Activated CD8-positive, alpha-beta memory T cell treated with anti-CD3 and anti-CD28 coated beads, Interleukin-2, amount 50 U/mL, for 1 hour (primary cell): ENCODE data around the gene DYNLRB1.
"Not testable (repeated sequence)": the region's sequence is repeated elsewhere in the genome, so short reads cannot be mapped to it uniquely, and the experiment has no call there.

Experiments used
- DNase-seq: peaks from one replicate; pipeline ENCODE4 v3.0.0-alpha.2; 2020; ENCODE audit errors: extremely low read depth

Gene DYNLRB1

DNA sequence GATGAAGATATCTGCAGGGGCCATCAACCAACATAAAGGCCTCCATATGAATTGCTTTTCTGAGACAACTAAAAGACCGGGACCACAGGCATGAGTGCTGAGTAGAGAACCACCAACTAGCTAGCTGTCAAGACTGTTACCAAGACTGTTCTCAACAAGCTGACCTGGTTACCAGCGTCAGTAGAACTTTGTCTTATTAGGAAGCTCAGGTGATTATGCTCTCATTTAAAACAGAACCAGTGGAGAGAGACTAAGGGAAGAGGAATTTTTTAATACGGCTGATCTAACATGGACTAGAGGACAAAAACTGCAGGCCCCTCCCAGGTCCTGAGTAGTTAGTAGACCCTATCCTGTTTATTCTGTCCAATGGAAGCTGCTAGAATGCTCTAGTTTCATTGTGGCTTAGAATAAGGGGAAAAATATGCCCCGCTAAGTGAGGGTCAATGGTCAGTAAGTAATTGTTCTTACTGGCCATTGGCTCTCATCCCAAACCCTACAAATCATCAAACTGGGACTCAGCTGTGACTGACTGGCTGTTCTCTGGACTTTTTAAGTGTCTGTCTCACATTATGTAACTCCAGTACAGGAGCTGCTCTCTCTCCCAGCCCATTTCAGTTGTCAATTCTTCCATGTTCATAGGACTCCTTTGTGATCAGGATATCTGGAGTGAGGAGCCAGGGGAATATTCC is 3.8 kb upstream of the DYNLRB1 start:
- no peak for DNase-seq

DNA sequence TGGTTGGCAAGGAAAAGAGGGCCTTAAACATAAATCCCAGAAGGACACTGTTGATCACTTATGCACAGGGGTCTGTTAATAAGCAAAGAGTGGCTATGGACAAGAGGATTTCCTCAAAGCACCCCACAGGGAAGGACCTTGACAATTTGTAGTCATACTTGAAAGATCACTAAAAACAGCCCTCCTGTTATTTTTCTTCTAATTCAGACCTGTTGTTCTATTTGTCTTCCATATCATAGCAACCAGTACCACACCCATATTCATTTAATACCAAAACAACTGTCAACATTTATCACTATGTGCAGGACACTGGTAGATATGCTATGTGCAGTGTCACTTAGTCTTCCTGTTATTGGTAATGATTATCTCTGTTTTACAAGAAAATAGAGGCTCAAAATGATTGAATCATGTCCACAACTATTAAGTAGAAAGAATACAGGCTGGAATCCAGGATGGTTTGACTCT is 3.2 kb upstream of the DYNLRB1 start:
- no peak for DNase-seq

DNA sequence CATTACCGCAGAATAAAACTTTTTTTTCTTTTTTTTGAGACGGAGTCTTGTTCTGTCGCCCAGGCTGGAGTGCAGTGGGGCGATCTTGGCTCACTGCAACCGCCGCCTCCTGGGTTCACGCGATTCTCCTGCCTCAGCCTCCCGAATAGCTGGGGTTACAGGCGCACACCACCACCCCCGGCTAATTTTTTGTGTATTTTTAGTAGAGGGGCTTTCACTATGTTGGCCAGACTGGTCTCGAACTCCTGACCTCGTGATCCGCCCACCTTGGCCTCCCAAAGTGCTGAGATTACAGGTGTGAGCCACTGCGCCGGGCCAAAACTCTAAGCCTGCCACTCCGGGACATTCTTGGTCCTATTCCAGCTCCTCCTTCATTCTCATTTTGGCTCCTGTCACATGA is 2.2 kb upstream of the DYNLRB1 start:
- DNase-seq = not testable (repeated sequence)

DNA sequence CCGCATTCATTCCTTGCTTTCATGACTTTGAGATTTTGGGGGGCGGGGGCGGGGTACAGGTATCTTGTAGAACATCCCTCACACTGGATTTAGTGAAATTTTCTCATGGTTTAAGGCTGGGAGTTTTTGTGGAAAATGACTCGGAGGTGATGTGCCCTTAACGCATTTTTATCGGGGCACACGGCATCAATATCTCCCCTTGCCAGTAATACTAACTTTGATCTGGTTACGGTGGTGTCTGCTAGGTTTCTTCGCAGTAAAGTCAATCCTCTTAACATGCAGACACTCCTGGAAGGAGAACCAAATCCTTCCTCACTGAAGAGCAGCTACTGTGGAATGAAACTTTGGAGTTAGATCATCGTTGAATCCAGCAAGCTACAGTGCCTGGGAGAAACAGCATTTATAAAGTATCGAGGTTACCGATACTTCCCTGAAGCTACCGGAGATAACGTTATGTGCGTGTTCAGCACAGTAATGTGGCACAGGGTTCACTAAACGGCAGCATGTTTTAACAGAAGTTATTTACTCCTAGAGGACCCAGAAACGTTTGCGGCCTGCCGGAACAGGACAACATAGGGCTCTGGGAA is 1.2 kb upstream of the DYNLRB1 start:
- DNase-seq = no peak

DNA sequence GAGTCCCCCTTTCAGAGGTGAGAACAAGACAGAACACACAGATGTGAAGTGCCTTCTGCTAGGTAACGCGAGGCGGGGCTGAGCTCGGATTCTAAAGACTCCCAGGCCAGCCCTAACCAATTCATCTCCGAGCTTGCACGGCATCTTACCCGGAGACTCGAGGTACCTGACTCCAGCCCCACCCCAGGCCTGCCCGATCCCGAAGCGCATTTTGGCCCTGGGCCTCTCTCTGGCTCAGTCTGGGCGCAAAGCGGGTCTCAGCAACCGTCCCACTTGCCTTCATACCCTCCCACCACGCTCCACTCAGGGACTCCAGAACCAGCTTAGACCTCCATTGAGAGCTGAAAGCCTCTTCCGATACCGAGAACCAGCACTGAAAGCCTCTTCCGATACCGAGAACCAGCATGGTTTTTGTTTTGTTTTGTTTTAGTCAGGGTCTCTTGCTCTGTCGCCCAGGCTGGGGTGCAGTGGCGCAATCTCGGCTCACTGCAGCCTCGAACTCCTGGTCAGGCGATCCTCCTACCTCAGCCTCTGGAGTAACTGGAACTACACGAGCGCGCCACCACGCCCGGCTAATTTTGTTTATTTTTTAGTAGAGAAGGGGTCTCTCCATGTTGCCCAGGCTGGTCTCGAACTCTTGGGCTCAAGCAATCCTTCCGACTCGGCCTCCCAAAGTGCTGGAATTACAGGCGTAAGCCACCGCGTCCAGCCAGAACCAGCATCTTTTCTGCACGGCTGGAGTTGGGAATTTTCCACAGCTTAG is 557 bp upstream of the DYNLRB1 start:
- DNase-seq = peak; percentile 25

DNA sequence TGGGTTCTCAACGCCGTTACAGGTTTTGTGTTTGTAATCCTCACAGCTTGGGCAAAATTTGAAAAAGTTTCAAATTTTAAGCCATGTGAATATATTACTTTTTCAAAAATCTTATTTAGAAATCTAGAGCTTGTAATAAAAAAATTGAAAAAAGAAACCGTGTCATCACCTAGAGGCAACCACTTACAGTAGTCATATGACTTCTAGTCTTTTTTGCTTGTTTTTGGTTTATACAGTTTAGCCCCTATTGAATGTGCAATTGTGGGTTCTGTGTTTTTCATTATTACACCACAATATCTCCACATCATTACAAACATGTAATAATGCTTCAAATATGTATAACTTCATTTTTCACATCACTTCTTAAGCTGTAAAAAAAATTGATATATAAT is 888 bp downstream of the DYNLRB1 start:
- DNase-seq = no peak

DNA sequence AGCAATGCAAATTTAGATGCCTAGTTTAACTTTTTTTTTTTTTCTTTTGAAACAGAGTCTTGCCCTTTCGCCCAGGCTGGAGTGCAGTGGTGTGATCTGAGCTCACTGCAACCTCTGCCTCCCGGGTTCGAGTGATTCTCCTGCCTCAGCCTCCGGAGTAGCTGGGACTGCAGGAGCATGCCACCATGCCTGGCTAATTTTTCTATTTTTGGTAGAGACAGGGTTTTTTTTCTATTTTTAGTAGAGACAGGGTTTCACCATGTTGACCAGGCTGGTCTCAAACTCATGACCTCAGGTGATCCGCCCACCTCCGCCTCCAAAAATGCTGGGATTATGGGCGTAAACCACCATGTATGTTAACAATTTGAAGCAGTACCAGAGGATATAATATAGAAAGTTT is 2.6 kb downstream of the DYNLRB1 start:
- not testable (repeated sequence) for DNase-seq

DNA sequence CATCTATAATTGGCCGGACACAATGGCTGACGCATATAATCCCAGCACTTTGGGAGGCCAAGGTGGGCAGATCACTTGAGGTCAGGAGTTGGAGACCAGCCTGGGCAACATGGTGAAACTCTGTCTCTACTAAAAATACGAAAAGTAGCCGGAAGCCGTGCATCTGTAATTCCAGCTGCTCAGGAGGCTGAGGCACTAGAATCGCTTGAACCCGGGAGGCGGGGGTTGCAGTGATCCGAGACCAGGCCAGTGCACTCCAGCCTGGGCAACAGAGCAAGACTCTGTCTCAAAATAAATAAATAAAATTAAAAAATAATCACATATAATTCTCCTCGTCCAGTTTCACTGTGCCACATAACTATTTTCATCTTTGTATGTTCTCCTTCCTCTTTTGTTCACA is 3.6 kb downstream of the DYNLRB1 start:
- not testable (repeated sequence) for DNase-seq

DNA sequence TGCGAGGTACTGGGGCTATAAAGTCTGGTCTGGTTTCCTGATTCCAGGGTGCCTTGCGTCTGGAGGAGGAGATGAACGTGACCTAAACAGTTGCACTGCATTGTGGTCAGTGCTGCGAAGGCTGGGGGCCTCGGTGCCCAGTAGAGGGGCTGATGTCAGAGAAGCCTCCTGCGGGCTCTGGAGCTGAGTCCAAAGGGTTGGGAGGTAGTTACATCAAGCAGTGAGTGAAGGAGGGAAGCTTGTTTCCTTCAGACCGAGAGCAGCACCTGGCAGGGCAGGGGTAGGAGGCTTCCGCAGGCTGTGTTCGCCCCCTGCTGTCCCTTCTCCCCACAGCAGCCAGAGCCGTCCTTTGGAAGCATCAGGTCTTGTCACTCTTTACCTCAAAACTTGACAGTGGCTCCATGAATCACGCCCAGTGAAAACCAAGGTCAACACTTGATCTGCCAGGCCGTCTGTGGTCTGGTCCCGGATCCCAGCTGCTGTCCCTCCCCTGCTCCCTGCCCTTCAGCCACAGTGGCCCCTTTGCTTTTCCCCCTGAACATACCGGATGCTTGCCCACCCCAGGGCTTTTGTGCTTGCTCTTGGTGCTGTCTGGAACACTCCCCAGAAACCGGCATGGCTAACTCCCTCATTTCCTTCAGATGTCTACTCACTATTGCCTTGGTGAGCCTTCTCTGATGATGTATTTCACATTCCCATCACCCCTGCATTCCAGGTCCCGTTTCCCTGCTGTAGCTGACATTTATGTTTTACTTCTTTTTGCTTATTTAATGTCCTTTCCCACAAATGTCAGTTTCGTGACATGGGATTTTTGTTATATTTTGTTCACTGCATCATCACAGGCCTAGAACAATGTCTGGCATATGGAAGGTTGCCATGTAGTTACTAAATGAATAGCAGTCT is 7.0 kb downstream of the DYNLRB1 start:
- DNase-seq = no peak

DNA sequence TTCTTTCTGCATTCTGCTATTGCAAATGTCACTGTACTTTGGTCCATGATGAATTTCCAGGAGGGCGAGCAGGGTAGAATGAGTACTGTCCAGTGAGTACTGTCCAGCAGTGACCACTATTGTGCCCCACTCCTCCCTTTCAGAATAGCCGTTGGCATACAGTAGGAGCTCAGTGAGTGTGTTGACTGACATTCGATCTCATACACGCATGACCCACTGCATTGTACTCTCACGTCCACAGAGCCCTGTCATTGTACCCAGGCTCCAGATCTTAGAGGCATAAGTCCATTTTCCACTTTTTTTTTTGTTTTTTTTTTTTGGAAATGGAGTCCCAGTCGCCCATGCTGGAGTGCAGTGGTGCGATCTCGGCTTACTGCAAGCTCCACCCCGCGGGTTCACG is 8.2 kb downstream of the DYNLRB1 start:
- DNase-seq = no peak

DNA sequence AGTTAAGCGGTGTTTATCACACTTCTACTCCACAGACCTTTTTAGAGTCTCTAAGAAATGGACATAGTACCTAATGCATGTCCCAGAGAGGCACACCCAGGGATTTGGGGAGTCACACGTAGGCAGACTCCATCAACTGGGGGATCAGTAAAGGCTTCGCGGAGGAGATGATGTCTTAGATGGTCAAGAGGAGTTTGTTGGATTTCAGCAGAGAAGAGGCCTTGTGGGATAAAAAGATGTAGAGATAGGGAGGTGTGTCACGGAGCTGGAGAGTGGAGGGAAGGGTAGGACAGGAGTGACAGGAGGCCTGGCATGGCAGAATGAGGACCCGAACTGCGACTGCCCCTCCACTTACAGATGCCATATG is 9.1 kb downstream of the DYNLRB1 start:
- no peak for DNase-seq

DNA sequence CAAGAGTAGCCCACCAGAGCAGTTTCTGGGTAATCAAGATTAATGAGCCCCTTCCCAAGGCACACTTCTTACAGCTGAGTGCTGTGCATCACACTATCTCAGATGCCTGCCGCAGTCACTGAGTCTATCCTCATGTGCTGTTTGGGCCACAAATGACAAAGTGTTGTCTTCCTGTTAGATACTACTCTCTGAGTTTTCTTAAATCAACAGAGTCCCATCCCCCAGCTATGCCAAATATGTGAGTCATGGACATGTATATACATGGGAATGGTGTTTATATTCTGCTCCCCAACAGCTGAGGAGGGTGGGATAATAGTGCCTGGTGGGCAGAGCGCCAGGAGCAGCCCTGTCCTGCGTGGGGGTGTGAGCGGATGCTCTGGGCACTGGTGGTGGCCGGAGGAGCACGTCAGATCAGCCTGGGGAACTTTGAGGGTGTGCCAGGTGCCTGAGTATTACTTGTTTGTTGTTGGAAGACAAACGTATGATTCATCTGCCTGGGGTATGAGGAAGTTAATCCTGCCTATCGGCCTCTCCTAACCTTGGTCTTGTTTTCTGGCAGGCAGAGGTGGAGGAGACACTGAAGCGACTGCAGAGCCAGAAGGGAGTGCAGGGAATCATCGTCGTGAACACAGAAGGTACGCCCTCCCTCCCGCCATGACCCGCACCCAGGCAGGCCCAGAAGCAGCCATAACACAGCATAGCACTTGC is 9.6 kb downstream of the DYNLRB1 start:
- no peak for DNase-seq

DNA sequence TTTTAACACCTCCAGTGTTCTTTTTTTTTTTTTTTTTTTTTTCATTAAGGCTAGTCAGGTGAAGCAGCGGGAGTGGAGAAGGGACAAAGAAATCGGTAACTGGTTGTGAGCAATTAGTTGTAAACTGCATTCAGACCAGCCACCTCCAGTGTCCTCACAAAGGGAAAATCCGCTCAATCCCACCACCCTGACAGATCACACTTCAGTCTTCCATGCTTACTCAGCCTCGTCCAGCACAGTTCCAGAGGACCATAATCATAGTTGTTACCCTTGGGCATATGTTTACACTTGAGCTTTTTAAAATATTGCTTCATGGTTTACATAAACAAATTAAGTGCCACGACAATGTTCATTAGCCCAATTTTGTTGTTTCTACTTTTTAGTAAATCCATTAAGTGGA is 10.2 kb downstream of the DYNLRB1 start:
- no peak for DNase-seq

DNA sequence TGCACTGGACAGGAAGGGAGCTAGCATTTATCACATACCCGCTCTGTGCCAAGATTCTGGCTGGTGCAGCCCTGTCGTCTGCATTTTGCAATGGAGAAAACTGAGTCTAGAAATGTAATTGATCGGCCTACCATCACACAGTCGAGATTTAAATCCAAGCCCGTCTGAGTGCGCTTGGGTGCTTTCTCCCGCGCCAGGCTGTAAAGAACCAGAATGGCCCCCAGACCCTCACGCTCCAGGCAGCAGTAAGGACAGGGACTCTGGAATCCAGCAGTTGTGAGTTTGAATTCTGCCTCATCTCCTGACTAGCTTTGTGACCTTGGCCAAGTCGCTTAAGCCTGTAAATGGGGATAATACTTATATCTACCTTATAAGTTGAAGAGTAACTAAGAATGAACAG is 10.8 kb downstream of the DYNLRB1 start:
- no peak for DNase-seq

DNA sequence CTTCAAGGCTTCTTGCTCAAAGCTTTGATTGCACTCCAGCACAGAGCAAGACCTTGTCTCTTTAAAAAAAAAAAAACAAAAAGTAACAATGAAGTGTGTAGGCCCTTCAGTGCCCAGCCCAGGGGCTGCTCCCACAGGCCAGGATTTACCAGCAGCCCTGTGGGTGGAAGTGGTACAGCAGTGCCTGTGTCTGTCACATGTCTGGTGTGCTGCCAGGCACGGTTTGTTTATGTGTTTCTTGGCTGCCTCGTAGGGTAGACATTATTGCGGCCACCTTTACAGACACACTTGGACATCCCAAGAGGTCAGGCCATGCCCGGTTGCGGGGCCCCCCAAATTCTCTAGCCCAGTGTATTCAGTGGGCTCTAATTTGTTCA is 12.7 kb downstream of the DYNLRB1 start:
- no peak for DNase-seq

DNA sequence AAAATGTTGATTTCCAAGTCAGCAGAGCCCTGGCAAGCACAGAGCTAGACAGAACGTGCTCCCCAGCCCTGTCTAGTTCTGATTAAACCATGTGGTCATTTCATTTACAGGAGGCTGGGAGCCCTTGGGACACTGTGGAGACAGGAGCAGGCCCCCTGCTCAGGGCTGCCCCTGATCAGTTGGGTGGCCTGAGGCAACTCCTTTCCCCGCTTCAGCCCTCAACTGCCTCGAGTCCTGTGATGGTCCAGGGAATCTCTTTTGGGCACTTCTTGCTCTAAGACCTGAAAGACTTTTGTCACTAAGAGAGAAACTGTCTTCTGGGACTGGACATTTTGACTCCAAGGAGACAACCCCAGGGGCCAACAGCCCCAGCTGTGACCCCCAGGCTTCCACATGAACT is 13.5 kb downstream of the DYNLRB1 start:
- DNase-seq = no peak

DNA sequence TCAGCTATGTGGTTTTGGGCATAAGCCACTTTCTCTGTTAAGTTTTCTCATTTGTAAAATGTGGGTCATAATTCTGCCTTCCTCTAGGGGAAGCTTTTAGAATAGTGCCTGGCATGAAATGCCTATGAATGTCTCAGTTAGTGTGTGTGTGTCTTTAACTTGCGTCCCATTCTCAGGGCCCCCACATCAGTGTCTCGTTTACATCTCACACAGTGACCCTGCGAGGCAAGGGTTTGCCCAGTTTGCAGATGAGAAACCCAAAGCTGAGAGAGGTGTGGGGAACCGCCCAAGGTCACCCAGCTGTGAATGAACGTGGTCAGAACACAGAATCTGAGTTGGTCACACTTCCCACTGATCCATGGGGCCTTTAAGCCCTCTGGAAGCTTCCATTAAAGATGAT is 14.1 kb downstream of the DYNLRB1 start:
- no peak for DNase-seq

DNA sequence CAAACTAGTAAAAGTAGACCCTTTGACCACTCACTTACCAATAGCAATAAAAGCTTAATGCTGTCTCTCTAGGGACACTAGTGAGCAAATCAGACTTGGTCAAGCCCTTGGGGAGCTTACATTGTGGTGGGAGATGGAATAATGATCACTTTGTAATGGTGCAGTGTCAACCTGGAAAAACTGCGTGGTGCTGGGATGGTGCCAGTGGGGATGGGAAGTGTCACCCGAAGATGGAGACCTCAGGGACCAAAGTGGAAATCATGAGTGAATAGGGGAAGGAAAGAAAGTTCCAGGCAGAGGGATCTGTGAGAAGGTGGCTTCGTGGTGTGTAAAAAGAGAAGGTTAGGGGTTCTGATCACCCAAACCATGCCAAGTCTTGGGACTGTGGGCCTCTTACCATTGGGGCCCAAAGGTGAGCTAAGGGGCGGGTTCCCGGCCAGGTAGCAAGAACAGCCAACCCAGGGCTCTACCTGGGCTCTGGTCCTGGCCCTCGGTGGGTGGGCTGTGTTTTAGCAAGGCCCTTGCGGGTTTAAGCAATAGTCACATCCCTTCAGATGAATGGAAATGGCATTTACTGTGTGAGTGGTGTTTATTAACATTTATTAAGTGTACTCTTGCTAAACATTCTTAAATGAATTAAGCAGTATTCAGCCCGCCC is 15.5 kb downstream of the DYNLRB1 start:
- no peak for DNase-seq

DNA sequence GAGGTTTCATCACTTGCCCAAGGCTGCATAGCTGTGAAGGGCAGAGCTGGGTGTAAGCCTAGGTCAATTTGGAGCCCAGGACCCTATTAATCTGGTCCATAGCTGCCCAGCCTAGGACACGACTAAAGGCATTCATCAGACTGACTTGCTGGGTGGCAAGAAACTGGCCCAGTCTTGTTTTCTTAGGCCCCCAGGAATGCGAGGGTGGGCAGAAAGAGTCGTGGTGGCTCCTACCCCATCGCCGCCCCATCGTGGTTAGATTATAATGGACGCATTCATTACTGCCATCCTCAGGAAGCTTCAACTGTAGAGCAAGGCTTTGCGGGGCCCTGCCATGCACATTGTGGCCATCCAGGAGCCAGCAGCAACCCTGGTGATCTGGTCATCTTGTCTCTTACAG is 16.1 kb downstream of the DYNLRB1 start:
- no peak for DNase-seq

DNA sequence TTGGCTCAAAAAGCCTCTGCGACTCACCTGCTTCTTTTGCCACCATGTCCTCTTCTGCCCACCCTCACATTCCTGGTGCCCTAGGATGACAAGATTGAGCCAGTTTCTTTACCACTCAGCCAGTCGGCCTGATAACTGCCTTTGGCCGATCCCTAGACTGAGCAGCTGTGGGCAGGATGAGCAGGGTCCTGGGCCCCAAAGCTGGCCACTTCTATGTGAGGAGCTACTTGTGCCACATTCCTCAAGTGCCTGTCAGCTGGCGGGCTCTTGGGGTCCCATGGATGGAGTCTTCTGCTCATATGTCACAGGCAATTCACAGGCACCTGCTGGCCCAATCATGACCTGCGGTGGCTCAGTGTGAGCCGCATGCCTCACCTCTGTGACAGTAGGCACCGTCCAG is 16.5 kb downstream of the DYNLRB1 start:
- no peak for DNase-seq
